Hair follicular keratinocyte (primary cell): ENCODE results near the gene SNRPE. TPM values are rescaled to one million over a fixed set of nuclear protein-coding genes. Genes with fewer than 3 reads are reported as not detected.

Experiments used
- total RNA-seq: library from RNA; depleted of rRNA; stranded (reverse); fragments of >200 nt; gene quantifications from 2 replicates; pipeline ENCODE4 v1.2.3, GENCODE V29; 2015

SNRPE gene
- total RNA-seq = 67.2 and 113 TPM in 2 replicates

GRCh38 chr1:203861379-203862184, at the start of gene SNRPE:
SNRPE (plus strand) TSS chr1:203861599; CDS start chr1:203861660, 61 bp downstream.

Other genes with a start within 250 kb of the SNRPE start
- gene ATP2B4, start 234.8 kb upstream of the SNRPE start, total RNA-seq = 26.7 and 65.9 TPM in 2 replicates
- gene LAX1, start 96.4 kb upstream of the SNRPE start, total RNA-seq = not detected in 2 replicates
- 6.4 and 10.5 TPM in 2 replicates for gene ZBED6, start 66.0 kb upstream of the SNRPE start, total RNA-seq
- gene ZC3H11A, start 66.0 kb upstream of the SNRPE start, total RNA-seq = 43.4 and 64.7 TPM in 2 replicates
- gene SOX13, start 211.5 kb downstream of the SNRPE start, total RNA-seq = 6.1 and 9.6 TPM in 2 replicates